Lower leg skin (tissue), 3 donors: ENCODE data around the gene SUB1.

Experiments
- POLR2A ChIP-seq, 2 donors: fragments of 450-650 bp; IDR thresholded peaks; one replicate each; pipeline ENCODE4 v1.6.1; 2016 to 2017; ENCODE audit warnings: antibody characterized with exemption in 2 of 2, mild to moderate bottlenecking in 1 of 2, moderate library complexity in 1 of 2
- TF ChIP-seq, protein P1 (sequence below), 3 donors: fragments of 450-650 bp; IDR thresholded peaks; one replicate each; pipeline ENCODE4 v1.5.1; 2016; ENCODE audit warnings: antibody characterized with exemption in 3 of 3, mild to moderate bottlenecking in 3 of 3, moderate library complexity in 2 of 3

- TF ChIP-seq, protein P1, sequence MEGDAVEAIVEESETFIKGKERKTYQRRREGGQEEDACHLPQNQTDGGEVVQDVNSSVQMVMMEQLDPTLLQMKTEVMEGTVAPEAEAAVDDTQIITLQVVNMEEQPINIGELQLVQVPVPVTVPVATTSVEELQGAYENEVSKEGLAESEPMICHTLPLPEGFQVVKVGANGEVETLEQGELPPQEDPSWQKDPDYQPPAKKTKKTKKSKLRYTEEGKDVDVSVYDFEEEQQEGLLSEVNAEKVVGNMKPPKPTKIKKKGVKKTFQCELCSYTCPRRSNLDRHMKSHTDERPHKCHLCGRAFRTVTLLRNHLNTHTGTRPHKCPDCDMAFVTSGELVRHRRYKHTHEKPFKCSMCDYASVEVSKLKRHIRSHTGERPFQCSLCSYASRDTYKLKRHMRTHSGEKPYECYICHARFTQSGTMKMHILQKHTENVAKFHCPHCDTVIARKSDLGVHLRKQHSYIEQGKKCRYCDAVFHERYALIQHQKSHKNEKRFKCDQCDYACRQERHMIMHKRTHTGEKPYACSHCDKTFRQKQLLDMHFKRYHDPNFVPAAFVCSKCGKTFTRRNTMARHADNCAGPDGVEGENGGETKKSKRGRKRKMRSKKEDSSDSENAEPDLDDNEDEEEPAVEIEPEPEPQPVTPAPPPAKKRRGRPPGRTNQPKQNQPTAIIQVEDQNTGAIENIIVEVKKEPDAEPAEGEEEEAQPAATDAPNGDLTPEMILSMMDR (IDR thresholded peaks at IDR 0.05) = no peak
- TF ChIP-seq POLR2A (IDR thresholded peaks at IDR 0.05) = no peak
Observed at GRCh38 chr5:32595118-32595517, 9.8 kb downstream of the SUB1 start.
